HUES64 (cell line): ENCODE measurements around the gene CCT8.
A peak's percentile ranks its signal among the peaks of the same experiment; 100 is the strongest.
"Not testable (repeated sequence)": the region's sequence is repeated elsewhere in the genome, so short reads cannot be mapped to it uniquely, and the experiment has no call there.

Source experiments
- H3K27ac ChIP-seq: 2 replicates; pipeline ENCODE4 v1.7.0; 2013; ENCODE audit warnings: low read depth, low read length, inconsistent platforms
- H3K27me3 ChIP-seq: 2 replicates; pipeline ENCODE4 v1.6.1; 2013; ENCODE audit warnings: mild to moderate bottlenecking, low read length; ENCODE audit not compliant: insufficient read depth
- H3K36me3 ChIP-seq: 2 replicates; pipeline ENCODE4 v1.6.1; 2013; ENCODE audit warnings: mild to moderate bottlenecking, low read length; ENCODE audit not compliant: insufficient read depth
- H3K4me1 ChIP-seq: 2 replicates; pipeline ENCODE4 v1.6.1; 2013; ENCODE audit warnings: mild to moderate bottlenecking, low read length, moderate library complexity; ENCODE audit not compliant: insufficient read depth
- H3K4me3 ChIP-seq: 2 replicates; pipeline ENCODE4 v1.5.1; 2013; ENCODE audit warnings: mild to moderate bottlenecking, low read length, moderate library complexity
- H3K9ac ChIP-seq: 2 replicates; pipeline ENCODE4 v1.6.1; 2013; ENCODE audit warnings: mild to moderate bottlenecking, low read depth, low read length
- H3K9me3 ChIP-seq: 2 replicates; pipeline ENCODE4 v1.6.1; 2013; ENCODE audit warnings: low read depth, low read length; ENCODE audit not compliant: insufficient read depth
- WGBS: fragments of 150-250, 120-280 bp; methylation state at CpG from one replicate; pipeline ENCODE4 v1.1.7; 2013; ENCODE audit warnings: missing lambda C conversion rate; 5-methylcytosine and 5-hydroxymethylcytosine counted together

Gene CCT8

GRCh38 chr21:29076731-29077640 is 3.5 kb upstream of the CCT8 start:
- H3K27ac ChIP-seq, H3K36me3 ChIP-seq, H3K9me3 ChIP-seq, H3K4me3 ChIP-seq, H3K4me1 ChIP-seq, H3K27me3 ChIP-seq, H3K9ac ChIP-seq: not testable (repeated sequence)
- WGBS = 94% methylated on average over 50 of the region's 50 CpGs

GRCh38 chr21:29075706-29076466 is 2.4 kb upstream of the CCT8 start:
- Histone ChIP-seq H3K36me3 (peaks cover 3% of the 10 kb centered on the region), H3K27ac (no peak overlapping the region), H3K9ac (no peak overlapping the region), H3K9me3 (no peaks in the 10 kb centered on the region), H3K4me1 (peaks cover 11% of the 10 kb centered on the region), H3K4me3 (no peak overlapping the region), H3K27me3 (no peaks in the 10 kb centered on the region)
- 96% methylated on average over 9 of the region's 9 CpGs for WGBS

DNA sequence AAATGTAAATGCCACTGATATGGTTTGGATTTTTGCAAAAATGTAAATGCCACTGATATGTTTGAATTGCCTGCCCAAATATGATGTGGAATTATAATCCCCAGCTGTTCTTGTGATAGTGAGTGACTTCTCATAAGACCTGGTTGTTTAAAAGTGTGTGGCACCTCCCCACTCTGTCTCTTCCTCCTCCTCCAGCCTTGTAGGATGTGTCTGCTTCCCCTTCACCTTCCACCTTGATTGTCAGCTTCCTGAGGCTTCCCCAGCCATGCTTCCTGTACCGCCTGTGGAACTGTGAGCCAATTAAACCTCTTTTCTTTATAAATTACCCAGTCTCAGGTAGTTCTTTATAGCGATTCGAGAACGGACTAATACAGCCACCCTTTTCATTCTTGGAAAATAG is 1.3 kb upstream of the CCT8 start:
- Histone ChIP-seq H3K36me3 (peaks cover 14% of the 10 kb centered on the region), H3K9ac (no peak overlapping the region), H3K27me3 (no peaks in the 10 kb centered on the region), H3K27ac (no peak overlapping the region), H3K4me1 (peaks cover 11% of the 10 kb centered on the region), H3K9me3 (no peaks in the 10 kb centered on the region), H3K4me3 (no peak overlapping the region)
- WGBS = 84% methylated on average over 1 of the region's 4 CpGs

GRCh38 chr21:29074007-29074376 is 544 bp upstream of the CCT8 start:
- peaks cover 11% of the 10 kb centered on the region for H3K4me1 ChIP-seq
- no peaks in the 10 kb centered on the region for H3K27me3 ChIP-seq
- peak overlapping the region; percentile 86 for H3K4me3 ChIP-seq
- peaks cover 22% of the 10 kb centered on the region for H3K36me3 ChIP-seq
- WGBS = 4% methylated on average over 7 of the region's 9 CpGs
- peak overlapping the region; percentile 68 for H3K27ac ChIP-seq
- H3K9ac ChIP-seq = peak overlapping the region; percentile 99
- no peaks in the 10 kb centered on the region for H3K9me3 ChIP-seq

DNA sequence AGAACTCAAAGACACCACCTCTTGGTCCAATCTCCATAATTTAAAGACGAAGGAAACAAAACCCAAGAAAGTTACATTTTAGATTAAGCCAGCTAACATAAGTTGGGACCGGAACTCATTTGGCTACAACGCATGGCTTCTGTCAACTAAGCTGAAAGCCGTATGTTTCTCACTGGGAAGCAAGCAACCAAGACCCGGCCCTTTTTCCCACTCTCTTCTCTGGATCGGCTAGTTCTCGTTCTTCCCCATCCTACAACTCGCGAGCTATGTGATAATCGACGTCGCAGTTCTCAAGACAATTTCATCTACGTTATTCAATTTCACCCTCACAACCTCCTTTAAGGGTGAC is 601 bp downstream of the CCT8 start:
- H3K4me1 ChIP-seq = peaks cover 11% of the 10 kb centered on the region
- no peaks in the 10 kb centered on the region for H3K27me3 ChIP-seq
- peak overlapping the region; percentile 82 for H3K27ac ChIP-seq
- no peaks in the 10 kb centered on the region for H3K9me3 ChIP-seq
- WGBS = under 1% methylated on average over 13 of the region's 13 CpGs
- H3K9ac ChIP-seq = peak overlapping the region; percentile 99
- peaks cover 33% of the 10 kb centered on the region for H3K36me3 ChIP-seq
- peak overlapping the region; percentile 86 for H3K4me3 ChIP-seq

GRCh38 chr21:29064850-29065481 is 8.5 kb downstream of the CCT8 start:
- H3K9ac ChIP-seq = no peak overlapping the region
- no peak overlapping the region for H3K27ac ChIP-seq
- H3K27me3 ChIP-seq = no peaks in the 10 kb centered on the region
- peaks cover 99% of the 10 kb centered on the region for H3K36me3 ChIP-seq
- no peak overlapping the region for H3K4me3 ChIP-seq
- 87% methylated on average over 3 of the region's 3 CpGs for WGBS
- H3K9me3 ChIP-seq = no peaks in the 10 kb centered on the region
- H3K4me1 ChIP-seq = no peaks in the 10 kb centered on the region

GRCh38 chr21:29056538-29057050 is 16.9 kb downstream of the CCT8 start:
- Histone ChIP-seq H3K27me3 (no peaks in the 10 kb centered on the region), H3K4me3 (no peak overlapping the region), H3K27ac (no peak overlapping the region), H3K9me3 (0 out of 2 replicates have a peak, but pooled peaks cover 3% of the 10 kb centered on the region), H3K4me1 (no peaks in the 10 kb centered on the region), H3K36me3 (peaks cover 95% of the 10 kb centered on the region), H3K9ac (no peak overlapping the region)
- WGBS = 98% methylated on average over 3 of the region's 3 CpGs

- Histone ChIP-seq H3K27me3 (no peaks in the 10 kb centered on the region), H3K4me1 (no peaks in the 10 kb centered on the region), H3K9me3 (0 out of 2 replicates have a peak, but pooled peaks cover 3% of the 10 kb centered on the region), H3K27ac (no peak overlapping the region), H3K4me3 (no peak overlapping the region), H3K36me3 (peaks cover 94% of the 10 kb centered on the region), H3K9ac (no peak overlapping the region)
- 100% methylated on average over 1 of the region's 1 CpG for WGBS
Measured at GRCh38 chr21:29056005-29056404, 17.4 kb downstream of the CCT8 start.

DNA sequence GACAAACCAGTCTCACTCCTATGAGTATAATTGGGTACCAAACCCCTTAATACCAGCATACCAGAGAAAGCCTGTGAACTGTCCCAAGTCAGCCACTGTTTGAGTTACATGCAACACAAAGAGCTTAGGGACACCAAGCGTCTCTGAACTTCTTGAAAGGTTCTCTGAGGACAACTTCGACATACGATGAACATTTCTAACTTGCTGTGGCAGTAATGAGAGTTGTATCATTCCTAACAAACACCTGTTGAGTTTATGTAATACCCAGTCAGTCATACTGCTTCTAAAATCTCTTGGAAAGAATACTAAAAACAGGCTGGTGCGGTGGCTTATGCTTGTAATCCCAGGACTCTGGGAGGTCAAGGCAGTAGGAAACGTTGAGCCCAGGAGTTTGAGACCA is 18.4 kb downstream of the CCT8 start:
- peaks cover 94% of the 10 kb centered on the region for H3K36me3 ChIP-seq
- no peak overlapping the region for H3K27ac ChIP-seq
- H3K4me1 ChIP-seq = no peaks in the 10 kb centered on the region
- no peak overlapping the region for H3K9ac ChIP-seq
- H3K4me3 ChIP-seq = no peak overlapping the region
- 0 out of 2 replicates have a peak, but pooled peaks cover 3% of the 10 kb centered on the region for H3K9me3 ChIP-seq
- no peaks in the 10 kb centered on the region for H3K27me3 ChIP-seq
- 96% methylated on average over 5 of the region's 5 CpGs for WGBS

DNA sequence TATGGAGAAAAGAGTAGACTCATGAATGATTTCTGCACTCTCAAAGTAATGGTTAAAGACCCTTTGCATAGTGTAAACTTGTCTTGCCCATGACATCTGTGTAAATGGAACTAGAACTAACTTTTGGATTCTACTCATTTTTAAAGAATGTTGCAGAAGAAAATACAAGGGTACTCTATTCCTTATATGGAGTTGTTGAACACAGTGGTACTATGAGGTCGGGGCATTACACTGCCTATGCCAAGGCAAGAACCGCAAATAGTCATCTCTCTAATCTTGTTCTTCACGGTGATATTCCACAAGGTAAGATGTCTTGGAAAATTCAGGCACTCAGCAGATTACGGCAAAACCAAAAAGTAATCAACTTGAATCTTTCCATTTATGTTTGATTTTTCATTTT is 19.8 kb downstream of the CCT8 start:
- no peaks in the 10 kb centered on the region for H3K4me1 ChIP-seq
- H3K4me3 ChIP-seq = no peak overlapping the region
- 0 out of 2 replicates have a peak, but pooled peaks cover 3% of the 10 kb centered on the region for H3K9me3 ChIP-seq
- H3K9ac ChIP-seq = no peak overlapping the region
- H3K27me3 ChIP-seq = no peaks in the 10 kb centered on the region
- H3K36me3 ChIP-seq = peaks cover 94% of the 10 kb centered on the region
- no peak overlapping the region for H3K27ac ChIP-seq
- WGBS = 93% methylated on average over 4 of the region's 4 CpGs
